ENCODE results near the gene CELF4.

CELF4 gene

DNA sequence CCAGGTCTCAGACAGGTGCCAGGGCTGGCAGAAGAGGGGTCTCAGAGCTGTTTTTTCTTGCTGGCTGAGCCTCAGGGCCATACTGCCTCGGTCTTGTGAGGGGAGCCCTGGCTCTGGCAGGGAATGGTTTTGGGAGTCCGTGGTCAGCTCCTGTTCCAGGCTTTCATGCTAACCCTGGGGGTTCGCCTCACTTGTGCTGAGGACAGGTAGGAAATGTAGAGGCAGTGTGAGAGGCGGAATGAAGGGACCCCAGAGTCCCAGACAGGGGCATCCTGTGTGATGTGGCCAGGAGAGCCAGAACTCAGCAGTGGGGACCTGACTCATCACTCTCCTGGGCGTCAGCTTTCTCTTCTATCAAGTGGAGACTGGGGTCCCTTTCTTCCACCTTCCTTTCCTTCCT, 5.7 kb upstream of the CELF4 start:
- no peak for DNase-seq

DNA sequence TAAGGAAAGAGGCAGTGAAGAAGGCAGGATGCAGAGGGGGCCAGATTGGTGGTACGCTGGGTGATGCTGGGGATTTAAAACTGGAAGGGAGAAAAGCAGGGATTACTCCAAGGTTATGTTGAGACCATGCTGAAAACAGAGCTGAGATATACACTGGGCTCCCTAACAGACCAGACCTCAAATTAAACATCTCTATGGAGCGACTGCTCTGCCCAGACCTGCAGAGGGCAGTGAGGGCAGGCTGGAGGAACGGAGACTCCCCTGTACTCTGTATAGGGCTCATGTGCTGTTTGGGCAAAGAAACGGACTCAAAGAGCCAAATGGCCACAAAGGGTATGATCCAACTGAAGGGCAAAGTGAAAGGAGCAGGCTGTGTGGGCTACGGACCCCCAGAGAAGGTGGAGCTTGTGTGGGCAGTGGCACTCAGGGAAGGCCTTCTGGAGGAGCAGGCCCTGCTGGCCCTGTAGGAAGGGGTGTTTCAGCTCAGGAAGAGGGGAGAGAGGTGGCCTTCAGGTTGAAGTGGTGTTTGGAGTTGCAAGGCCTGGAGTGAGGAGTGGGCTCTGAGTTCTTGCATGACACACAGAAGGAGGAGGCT, 4.8 kb upstream of the CELF4 start:
- DNase-seq: peak in 1 of 2 experiments; percentile 17

DNA sequence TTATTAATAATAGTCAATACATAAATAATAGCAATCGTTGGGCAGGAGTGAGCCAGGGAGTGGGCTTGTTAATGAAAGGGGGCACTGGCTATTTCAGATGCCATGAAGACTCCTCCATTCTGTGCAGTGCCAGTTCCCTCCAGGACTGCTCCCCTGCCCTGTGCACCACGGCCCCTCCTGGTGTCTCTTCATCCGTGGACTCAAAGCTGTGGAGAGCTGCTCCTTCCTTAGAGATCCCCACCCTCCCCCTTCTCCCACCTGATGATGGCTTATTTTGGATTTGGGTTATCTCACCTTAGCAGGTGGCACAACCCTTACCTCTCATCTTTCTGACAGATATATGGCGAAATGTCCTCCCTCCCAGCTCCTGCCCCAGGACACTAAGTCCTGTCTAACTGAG, 3.1 kb upstream of the CELF4 start:
- no peak for DNase-seq

DNA sequence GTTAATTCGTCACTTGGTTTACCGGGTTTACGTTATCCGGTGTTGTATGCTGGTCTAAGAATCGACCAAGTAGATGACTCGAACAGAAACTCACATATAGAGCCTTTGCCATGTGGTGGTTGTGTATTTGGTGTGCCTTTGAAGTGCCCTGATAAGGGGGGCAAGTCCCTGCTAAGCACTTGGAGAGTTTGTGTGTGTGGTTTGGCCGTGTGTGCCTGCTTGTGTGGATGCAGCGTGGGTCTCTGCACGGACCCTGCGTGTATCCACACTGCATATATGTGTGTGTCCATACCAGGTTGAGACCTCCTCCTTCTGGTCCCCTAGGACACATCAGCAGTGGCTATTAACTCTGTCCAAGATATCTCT, 2.4 kb upstream of the CELF4 start:
- DNase-seq: peak in 1 of 2 experiments; percentile 26

DNA sequence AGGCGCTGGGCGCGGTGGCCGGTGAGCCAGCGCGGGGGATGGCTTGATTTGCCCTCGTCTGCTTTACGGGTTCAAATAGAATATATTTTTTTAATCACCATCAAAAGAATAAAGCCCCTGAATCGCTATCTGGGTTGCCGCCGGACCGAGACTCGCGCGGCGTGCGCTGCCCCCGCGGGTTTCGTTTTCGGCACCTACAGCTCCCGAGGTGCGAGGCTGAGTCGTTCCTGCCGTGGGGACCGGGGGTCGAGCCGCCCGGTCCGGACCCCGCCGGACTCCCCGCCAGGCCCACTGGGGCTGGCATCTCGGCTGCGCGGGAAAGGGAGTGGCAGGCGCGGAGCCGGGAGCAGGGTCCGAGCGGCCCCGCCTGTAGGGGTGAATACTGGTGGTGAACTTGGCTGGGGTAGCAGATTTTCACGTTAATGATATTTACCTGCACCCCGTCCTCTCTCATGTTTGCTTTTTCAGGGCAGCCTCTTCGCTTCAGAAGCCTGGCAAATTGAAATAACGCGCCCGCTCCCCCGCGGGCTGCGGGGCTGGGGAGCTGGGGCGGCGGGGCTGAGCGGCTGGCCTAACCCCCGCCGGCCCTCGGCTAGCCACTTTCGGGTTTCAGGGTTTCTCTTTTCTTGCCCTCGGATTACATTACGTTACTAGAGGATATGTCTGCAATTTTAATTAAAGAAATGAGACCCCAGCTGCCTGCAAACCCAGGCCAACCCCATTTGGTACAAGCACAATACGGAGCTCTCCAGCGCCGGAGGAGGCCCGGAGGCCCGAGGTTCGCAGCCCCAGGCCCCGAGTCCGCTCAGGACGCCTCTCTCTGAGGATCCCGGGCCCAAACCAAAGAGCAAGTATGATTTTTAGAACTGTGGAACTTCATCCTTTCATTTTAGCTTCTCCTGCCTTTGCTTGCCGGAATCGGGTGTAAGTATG, 1.7 kb upstream of the CELF4 start:
- DNase-seq: peak in 1 of 2 experiments; percentile 40

DNA sequence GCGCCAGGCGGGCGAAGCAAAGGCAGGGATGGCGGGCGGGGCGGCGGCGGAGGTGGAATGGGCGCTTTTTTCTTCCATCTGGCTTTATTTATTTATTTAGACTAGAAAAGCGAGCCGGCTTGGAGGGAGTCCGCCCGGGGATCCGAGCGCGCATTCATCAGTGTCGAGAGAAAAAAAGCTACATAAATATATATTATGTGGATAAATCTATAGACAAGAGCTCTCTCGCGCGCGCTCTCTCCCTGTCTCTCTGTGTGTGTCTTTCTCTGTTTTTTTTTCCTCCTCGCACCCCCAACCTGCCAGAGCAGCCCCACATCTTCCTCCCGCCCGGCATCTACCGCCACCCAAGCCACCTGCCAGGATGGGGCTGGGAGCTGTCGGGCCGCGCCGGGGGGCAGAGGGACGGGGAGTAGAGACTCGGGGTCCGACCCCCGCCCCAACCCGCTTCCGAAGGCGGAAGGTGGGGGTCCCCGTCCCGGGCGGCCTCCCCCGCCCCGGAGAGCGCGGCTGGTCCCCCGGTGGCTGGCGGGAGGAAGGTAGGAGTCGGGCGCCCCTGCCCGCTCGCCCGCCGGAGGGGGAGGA, 972 bp upstream of the CELF4 start:
- peak in 1 of 2 experiments; percentile 48 for DNase-seq

DNA sequence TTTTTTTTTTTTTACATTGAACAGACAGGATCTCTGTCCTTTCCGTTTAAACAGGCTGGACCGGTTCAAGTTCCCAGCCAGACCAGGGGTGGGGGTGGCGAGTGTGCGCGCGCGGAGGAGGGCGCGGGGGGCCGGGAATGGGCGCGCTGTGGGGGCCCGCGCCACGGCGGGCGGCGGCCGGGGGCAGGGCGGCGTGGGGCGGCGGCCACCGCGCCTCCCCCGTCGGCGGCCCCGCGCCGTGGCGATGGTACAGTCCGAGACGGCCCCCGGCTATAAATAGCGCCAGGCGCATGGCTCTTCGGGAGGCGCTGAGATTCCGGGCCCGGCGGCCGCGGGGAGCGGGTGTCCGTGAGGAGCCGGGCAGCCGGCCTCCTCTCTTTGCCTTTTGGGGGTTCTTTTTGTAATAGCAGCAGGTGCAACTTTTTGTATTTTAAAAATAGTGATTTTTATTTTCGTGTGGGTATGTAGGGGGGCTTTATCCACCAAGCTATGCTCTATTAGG, 430 bp upstream of the CELF4 start:
- peak; percentile 72 to 75 for DNase-seq

DNA sequence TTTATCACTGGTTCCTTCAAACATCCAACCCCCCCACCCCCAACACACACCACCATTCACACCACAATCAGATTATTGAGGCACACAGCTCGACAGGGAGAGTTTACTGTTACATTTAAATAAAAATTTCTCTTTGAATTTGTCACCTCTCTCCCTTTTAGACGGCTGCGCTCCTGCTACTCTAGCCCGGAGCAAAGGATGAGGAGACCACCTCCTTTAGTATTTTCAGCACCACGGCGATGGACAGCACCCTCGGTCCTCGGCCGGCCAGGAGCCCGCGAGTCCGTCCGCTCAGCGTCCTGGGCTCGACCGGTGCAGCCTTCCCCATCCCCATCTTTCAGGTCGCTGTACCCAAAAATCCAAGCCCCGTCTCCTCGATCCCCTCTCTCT, 892 bp downstream of the CELF4 start:
- no peak for DNase-seq

DNA sequence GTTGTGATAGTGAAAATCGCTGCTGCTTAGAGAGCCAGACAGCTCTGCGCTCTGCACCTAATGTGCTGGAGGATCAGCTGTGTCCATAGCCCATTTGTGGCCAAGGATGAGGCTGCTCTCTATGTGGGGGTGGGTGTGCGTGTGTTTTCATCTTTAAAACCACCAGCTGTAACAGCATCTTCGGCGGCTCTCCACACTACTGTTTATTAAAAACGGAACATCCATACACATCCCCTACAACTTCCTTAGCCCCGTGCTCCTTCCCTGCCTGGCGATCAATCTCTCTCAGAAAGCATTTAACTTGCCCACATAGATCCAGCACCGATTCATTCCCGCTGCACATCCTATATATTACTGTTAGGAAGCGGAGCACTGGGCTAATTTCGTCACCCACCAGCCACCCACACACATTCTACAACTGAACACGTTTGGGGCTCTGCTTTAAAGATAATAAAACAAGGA, 1.6 kb downstream of the CELF4 start:
- DNase-seq: peak in 1 of 2 experiments; percentile 21

DNA sequence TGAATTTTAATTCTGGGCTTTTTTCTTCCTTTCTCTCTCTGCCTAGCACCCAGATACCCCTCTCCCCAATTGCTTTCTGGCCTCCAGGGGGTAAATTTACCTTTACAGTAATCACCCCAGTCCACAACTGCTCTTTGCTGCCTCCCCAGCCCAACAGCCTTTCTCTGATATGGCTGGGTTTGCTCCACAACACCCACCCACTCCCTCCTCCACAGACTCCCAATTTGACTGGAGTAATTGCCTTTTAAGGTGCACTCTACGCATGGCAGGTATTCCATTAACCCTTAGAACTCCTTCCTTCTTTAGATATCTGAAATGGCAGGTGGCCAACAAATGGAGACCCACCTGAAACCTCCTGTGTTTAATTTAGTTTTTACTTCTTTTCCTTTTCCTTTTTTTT, 3.6 kb downstream of the CELF4 start:
- no peak for DNase-seq

DNA sequence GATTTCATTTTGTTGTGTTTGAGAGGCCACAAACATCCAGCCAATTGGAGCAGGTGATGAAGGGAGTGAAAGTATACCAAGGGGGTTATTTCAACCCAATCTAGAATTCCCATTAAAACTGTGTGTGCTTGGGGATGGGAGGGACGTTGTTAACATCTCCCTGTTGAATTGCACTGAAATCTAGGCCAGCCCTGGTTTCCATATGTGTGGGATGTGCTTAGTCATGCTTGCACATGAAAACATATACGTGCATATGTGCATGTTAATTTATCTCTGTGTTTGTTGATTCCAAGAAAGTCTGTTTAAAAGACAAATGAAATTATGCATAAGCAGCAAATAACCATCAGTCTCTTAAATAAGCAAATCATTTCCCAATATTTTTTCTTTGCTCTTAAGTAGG, 5.6 kb downstream of the CELF4 start:
- no peak for DNase-seq

DNA sequence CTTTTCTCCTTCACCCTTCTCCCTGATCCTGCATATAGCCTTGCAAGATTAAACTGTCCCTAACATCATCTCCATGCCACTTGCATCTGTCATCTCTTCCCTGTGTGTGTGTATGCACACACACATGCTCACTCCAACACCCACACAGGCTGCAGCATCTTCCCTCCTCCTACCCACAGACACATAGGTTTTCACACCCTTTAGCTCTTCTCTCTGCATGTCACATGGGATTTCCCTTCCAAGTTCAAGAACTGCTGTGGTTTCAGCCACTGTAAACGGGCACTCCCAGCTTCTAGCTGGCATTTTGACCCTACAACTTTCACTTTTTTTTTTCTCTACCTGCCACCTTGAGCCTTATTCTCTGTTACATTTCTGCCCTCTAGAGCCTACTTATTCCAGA, 6.4 kb downstream of the CELF4 start:
- DNase-seq: no peak

DNA sequence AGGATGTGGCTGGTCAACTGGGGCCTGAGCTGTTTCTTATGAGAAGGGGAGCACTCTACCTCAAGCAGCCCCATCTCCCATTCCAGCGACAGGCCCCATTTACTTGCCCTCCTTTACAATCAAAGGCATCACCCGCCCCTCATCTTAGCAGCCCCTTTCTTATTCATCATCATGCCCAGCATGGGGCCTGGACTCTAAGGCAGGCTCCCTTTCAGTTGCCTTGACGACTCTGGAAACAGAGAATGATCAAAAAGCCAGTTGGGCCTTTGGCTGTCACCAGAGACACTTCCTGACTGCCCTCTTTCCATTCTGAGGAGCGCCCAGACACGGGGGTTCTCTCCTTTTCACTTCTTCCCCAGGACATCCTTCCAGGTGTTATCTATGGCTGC, 11.2 kb downstream of the CELF4 start:
- no peak for DNase-seq

DNA sequence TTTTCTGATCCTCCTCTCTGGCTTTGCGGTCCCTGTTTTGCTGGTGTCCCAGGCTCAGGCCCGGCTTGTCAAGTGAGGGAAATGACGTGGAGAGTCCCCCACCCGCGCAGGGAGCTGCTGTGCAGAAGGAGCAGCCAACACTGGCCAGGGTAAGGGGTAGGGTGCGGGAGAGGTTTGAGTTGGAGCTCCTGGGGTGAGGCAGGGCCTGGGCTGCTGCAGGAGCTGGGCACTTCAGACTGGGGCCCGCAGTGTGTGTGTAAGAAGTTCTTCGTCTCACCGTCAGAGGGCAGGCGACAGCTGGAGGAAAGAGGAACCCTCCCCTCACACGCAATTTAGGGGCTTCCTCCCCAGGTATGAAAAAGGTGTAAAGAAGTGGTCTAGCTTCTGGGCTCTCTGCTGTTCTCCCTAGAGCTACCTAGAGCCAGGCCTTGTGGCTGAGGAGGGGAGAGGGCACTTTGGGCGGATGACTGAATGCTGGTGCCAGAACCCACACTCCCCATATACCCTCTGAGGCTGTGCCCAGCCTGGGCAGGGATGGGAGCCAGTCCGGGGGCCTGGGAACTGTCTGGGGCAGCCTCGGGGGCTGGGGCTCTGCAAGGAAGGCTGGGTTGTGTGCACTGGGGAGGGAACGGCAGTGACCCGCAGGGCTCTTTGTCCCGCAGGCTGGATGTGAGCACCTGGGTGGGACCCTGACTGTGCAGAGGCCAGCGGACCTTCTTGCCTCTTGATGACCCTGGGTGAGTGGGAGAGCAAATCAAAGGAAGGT, 11.8 kb downstream of the CELF4 start:
- no peak for DNase-seq

DNA sequence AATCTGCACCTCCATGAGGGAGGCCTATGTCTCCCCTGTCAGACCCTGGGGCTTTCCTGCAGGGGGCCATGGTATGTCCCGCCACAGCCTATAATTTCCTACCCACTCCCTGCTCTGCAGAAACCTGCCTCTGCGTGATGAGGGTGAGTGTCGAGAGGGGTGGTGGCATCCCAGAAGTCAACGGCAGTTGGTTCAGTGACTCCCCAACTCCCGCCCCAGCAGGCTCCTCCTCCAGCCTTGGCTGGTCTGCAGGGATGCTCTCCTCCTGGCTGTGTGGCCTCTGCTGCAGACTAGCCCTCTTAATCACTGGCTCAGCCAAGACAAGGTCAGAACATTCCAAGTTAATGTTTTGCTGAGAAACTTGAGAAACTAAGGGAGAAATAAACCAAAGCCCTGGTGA, 13.3 kb downstream of the CELF4 start:
- DNase-seq: no peak

DNA sequence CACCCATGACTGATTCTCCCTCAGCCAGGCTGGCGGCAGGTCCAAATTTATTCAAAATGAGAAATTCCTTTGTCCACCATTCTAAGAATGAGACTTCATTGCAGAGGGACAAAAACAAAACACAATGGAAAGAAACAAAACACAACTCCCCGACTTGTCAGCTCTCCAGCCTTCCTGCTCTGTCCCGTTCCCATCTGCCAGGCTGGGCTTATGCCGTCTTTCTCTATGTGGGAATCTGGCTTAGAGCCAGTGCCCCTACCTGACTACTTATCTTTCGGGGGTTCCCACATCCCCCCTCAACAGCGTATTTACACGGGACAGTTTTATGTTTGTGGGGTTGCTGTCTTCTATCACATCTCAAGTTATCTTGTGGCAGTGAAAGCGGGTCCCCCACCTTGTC, 13.8 kb downstream of the CELF4 start:
- no peak for DNase-seq

DNA sequence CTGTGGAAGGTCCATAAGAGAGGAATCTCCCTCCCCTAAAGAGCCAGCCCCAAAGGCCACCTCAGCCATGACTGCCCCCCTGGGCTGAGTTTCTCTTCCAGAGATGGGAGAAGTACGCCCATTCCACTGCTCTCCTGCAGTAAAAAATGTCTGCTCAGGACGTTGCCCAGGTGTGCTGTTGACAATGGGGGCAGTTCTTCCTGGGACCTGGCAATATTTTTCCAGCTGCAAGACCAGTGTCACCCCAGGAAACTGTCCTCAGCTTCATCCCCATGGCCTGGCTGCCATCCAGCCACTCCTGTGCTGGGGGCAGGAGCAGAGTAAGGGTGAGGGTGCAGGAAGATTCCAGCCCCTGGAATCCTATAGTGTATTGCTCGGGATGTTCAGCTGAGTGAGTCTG, 14.3 kb downstream of the CELF4 start:
- DNase-seq: no peak

DNA sequence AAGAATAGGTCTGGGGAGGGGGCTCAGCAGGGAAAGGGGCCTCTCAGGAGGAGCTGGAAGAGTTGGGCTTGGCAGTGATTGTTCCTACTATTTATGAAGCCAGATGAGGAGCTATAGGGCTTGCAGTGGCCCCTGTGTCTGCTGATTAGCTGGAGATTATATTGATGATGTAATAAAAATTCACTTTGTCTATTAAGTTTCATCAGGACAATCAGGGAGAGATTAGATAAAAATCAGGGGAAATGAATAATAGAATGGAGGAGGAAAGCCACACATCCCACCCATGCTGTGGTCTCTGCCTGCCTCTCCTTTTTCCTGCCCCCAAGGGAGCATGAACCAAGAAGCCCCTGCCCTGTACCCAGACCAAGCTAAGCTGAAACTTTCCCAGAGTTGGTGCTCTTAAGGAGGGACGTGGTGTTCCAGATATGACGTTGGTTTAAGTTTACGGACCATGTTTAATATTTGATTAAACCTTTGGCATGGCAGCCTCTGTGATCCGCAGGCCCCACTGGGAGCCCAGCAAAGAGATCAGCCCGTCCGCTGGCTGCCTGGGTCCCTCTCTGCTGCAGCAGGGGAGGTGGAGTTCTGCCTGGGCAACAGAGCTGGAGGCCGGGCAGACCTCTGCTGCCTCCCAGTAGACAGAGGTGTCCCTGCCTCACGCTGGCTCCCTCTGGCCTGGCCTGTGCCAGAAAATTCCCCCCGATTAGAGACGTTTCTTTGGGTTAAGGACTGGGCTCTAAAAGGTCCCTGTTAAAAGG, 15.3 kb downstream of the CELF4 start:
- no peak for DNase-seq

DNA sequence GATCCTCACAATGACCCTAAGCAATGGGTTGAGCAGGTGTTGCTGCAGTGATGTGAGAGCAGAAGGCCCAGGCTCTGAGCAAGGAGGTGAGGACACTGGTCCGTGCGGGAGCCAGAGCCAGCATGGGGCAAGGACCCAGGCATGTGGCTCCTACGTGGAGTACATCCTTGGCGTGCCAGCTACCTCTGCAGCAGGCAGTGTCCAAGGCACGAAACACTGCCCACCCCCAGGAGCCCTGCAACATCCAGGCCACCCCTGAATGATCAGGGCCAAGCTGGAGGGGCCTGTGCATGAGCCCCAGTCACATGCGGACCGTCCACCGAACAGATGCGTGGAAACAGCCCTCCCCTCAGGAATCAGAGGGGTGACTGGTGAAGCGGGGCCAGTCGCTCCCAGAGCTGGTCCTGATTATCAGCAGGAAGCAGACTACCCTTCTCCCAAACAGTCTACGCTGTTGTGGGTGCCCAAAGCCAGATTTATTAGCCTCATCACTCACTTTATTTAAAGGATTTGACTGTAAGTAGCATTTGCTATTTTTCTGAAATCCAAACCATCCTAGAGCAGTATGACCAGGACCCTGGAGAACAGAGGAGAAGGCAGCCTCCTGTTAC, 16.8 kb downstream of the CELF4 start:
- no peak for DNase-seq

DNA sequence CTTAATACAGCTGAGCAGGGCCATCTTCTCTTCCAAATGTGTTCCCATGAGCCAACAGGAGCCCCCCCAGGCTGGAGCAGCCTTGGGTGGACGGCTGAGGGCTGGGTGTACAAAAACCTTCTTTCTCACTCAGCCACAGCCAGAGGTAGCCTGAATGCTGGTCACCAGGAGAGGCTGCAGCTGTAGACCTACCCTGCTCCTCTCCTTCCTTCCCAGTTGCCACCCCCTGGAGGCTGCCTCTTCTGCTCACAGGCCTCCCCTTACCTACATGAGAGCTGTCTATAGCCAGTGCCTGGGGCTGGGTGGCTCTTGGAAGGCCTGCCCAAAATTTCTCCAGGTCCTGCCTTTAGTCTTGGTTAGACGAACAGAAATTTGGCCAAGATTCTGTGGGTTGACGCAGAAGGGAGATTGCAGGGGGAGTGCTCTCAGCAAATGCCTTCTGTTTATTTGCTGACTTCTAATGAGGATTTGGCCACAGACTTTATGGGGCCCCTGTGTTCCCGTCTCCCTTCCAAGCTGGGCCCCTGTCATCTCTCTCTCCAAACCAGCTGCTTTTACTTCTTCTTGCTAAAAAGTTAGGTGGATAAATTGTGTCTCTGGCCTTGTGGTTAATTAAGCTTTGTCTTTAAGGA, 18.3 kb downstream of the CELF4 start:
- no peak for DNase-seq

DNA sequence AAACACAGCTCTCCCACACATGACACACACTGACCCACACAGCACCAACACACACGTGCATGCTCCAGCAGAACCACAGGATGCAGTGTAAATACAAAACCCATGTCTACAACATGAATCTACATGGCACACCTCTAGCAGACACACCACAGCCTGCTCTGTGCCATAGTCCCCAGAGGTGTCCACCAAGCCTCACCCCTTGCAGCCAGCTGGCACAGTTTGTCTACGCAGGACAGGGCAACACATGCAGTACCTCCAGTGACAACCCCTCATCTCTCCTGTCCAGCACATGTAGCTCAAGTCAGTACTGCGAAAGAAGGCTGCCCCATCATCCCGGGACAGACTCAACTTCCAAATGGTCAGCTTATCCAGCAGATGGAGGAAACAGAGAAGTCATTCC, 18.9 kb downstream of the CELF4 start:
- no peak for DNase-seq

DNA sequence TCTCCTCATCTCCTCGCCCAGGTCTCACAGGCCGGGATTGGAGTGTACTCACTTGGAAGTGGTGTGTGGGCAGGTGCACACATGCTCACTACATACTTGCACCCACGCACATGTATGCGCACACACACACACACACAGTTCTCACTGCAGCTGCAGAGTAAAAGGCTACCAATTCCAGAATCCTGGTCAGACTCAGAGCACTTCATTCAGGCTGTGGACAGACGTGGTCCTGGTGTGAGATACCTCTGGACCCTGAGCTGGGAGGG, 19.4 kb downstream of the CELF4 start:
- no peak for DNase-seq
